Coronary artery (tissue), 2 donors: Measurements from ENCODE around the gene MCRIP2.

Experiments
- DNase-seq: peaks from one replicate; pipeline ENCODE4 v3.0.0-alpha.2; 2017; ENCODE audit warnings: low spot score
- H3K27ac ChIP-seq, 2 donors: fragments of 200-600 bp; sonication (generic); one replicate each; pipeline ENCODE4 v1.5.1; 2016 to 2019
- H3K4me3 ChIP-seq: fragments of 200-600 bp; sonication (generic); 2 replicates; pipeline ENCODE4 v1.5.1; 2016; ENCODE audit warnings: mild to moderate bottlenecking, moderate library complexity
- CTCF ChIP-seq: fragments of 200-600 bp; sonication (generic); IDR thresholded peaks from one replicate; pipeline ENCODE4 v1.5.1; 2019; ENCODE audit warnings: antibody characterized with exemption

MCRIP2 gene

GRCh38 chr16:651844-652243 lies 10.2 kb downstream of the MCRIP2 start:
- TF ChIP-seq CTCF = no peak
- Histone ChIP-seq H3K4me3 (no peak overlapping the region), H3K27ac (no peak overlapping the region)
- no peak for DNase-seq

- no peak for TF ChIP-seq CTCF
- no peak for DNase-seq
- H3K27ac ChIP-seq = no peak overlapping the region
- no peak overlapping the region for H3K4me3 ChIP-seq
Measured at GRCh38 chr16:652454-653305, 11.1 kb downstream of the MCRIP2 start.

GRCh38 chr16:654034-654433 lies 12.4 kb downstream of the MCRIP2 start:
- H3K27ac ChIP-seq = no peak overlapping the region
- no peak for DNase-seq
- no peak overlapping the region for H3K4me3 ChIP-seq
- TF ChIP-seq CTCF = no peak

GRCh38 chr16:657487-657886 lies 15.9 kb downstream of the MCRIP2 start:
- TF ChIP-seq CTCF = no peak
- no peak overlapping the region for H3K4me3 ChIP-seq
- no peak for DNase-seq
- H3K27ac ChIP-seq = no peak overlapping the region

- no peak overlapping the region for H3K4me3 ChIP-seq
- no peak for TF ChIP-seq CTCF
- H3K27ac ChIP-seq = no peak overlapping the region
- DNase-seq = no peak
Measured at GRCh38 chr16:658679-659571, 17.3 kb downstream of the MCRIP2 start.

GRCh38 chr16:659618-660017 lies 18.0 kb downstream of the MCRIP2 start:
- no peak overlapping the region for H3K27ac ChIP-seq
- DNase-seq = no peak
- no peak for TF ChIP-seq CTCF
- H3K4me3 ChIP-seq = no peak overlapping the region
